DMS53 treated with DMSO at 0.1 percent for 48 hours (cell line): Measurements from ENCODE around the gene FAM50B.

Source experiments
- DNase-seq: peaks from one replicate; lab custom pipeline; 2025; ENCODE audit not compliant: unreplicated experiment; lab: John Stamatoyannopoulos, UW

The FAM50B gene

DNA sequence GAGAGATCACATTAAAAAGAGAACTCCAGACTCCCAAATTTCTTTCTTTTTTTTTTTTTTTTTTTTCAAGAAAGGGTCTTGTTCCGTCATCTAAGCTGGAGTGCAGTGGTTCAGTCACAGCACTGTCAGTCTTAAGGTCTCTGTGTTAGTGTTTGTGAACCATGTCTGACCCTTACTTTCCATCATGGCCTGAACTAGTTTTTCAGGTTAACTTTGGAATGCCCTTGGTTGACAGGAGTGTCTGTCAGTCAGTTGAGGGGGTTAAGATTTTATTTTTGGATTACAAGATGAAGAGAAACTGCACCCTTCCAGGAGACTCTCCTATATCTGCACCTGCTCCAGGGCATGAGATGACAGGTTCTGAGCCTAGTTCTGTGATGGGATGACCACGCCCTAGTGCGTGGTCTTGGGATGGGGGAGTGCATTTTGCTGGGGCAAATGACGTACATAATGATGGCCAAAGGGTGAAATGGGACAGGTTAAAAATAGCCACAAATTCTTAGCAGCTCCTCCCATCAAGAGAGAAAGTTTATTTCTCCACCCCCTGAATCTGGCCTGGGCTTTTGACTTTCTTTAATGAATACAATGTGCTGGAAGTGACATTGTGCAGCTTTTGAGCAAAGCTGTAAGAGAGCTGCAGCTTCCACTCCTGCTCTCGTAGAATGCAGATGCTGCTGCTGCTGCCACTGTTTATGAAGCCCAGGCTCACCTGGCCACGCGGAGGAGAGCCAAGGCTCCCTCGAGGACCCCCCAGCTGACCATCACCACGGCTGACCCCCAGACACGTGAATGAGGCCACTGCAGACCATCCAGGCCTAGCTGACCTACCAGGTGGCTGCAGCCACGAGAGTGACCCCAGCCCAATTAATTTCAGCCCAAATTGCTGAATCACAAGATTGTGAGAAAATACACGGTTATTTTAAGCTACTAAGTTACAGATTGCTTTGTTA is 29.7 kb upstream of the FAM50B start:
- DNase-seq: no peak

DNA sequence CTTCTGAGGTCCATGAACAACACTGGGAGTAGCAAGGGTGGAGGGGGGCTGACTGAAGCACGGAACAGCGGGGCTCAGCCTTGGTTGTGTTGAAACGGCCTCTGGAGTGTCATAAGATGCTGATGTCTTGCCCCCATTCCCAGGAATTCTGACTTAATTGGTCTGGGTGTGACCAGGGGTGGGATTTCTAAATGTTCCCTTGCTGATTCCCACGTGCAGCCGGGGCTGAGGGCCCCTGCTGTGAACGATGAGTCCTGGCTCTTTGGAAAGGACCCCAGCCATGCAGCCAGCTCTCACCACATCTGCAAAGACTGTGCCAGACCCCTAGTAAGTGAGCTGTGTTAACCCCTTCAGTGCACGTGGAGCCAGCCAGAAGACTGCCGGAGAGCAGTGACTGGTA is 28.6 kb upstream of the FAM50B start:
- no peak for DNase-seq

DNA sequence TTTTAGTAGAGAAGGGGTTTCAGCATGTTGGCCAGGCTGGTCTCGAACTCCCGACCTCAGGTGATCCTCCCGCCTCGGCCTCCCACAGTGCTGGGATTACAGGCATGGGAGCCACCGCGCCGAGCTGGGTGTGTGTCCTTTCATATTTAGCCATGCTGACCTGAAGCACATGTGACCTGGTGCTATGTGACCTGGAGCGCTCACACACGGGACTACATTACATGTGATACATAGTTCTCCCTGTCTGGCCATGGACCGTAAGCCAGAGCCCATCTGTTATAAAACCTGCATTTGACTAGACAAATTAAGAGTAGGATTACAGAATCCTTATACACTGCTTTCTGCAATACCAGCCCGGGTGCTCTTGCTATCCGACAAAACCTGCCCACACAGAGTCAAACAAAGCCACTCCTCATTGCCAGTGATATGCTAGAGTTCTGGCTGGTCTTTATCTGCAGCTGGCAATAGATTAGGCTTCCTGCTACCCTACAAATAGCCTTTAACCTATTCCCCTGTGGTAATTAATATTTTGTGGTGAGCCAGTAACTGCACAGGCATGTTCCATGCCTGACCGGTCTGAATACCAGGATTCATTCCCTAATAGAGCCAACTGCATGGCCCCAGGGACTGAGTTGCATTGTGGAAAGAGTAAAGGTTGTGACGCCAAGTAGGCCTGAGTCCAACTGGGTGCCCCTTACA is 26.3 kb upstream of the FAM50B start:
- DNase-seq: no peak

DNA sequence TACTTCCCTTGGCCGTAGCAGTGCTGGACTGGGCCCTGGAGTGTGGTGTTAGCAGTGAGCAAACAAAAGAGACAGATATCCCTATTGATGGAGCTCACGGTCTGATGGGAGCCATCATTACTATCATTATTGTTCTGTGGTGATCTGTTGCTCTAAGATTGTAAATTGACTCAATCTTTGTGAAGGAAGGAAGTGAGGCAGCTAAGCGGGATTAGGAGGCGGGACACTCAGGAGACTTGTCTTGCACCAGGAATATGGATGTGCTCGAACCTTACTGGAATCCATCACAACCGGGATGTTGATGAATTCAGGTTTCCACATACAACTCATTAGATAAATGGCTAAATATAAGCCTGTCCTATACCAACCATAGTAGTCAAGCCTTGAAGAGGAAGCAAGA is 25.5 kb upstream of the FAM50B start:
- DNase-seq: no peak

DNA sequence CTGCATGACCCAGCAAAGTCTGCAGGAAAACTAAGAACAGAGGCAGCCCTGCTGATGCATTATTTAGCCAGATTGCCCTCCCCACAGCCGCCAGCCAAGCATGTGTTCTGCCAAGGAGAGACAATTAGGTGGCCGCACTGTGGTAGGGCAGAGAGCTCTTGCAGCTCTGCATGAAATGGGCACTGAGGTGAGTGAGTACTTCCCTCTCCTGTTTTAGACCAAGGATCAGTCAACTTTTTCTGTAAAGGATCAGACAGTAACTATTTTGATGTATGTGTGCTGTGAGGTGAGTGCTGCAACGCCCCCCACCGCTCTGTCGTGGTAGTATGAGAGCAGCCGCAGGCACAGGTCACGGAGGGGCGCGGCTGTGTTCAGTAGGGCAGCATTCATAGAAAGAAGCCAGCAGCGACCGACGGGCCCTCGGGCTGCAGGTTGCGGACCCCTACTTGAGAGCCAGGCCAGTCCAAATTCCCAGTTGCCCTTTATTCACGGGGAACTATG is 23.8 kb upstream of the FAM50B start:
- DNase-seq: no peak

DNA sequence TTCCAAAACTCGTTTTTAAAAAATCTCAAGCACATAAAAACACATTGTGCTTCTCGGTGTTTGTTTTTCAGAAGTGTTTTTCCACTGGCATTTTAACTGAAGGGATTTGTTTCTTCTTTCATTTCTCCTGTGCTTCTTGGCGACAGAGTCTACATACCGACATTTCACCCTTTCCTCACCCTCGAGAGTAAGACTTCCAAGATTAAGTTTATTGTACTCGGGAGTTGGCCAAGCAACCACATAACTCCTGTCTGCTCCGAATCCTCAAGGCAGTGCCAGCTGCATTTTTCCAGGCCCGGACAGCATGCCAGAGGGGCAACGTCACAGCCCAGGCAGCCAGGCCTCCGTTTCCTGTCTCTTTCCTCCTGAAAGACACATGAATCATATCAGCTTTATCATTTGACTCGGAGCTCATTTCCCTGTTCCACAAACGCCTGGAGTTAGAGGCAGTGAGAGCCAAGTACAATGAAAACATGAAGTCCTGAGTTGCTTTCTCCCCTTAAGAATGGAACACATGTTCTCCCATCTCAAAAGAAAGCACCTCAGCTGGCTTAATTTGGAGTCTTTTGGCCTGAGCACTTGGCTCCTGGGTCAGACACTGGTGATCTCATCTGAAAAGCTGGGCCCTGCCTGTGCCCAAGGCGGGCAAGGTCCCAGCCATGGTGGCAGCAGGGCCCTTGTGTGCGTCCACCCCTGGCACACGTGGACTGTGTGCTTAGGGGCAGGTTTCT is 23.2 kb upstream of the FAM50B start:
- DNase-seq: no peak

DNA sequence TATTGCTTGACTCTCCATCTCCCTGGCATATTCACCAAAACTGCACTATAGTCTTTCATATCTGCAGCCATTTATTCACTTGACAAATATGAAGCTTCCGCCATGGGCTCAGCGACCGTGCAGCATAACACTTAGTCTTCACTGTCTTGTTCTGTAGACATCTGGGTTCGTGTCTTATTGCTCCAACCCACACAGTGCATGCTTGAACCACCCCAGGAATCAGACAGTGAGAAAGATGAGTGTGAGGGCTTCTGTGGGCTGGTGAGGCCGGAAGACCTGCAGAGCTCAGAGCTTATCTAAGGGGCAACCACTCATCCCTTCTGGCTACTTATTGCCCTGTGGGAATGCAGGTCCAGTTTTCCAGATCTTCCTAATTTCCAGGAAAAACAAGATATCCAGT is 19.9 kb upstream of the FAM50B start:
- DNase-seq: no peak

DNA sequence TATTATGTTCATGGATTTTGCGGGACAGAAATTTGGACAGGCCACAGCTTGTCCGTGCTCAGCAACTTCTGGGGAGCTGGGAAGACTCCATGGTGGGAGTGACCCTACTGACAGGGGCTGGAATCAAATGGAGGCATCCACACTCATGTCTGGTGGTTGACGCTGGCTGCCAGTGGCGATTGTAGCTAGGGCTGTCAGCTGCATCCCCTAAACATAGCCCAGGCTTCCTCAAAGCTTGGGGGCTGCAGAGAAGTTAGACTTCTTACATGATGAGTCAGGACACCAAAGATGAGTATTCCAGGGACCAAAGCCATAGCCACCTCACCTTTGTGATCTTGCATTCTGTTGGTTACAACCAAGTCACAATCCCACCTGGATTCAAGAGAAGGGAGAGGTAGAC is 18.4 kb upstream of the FAM50B start:
- no peak for DNase-seq

DNA sequence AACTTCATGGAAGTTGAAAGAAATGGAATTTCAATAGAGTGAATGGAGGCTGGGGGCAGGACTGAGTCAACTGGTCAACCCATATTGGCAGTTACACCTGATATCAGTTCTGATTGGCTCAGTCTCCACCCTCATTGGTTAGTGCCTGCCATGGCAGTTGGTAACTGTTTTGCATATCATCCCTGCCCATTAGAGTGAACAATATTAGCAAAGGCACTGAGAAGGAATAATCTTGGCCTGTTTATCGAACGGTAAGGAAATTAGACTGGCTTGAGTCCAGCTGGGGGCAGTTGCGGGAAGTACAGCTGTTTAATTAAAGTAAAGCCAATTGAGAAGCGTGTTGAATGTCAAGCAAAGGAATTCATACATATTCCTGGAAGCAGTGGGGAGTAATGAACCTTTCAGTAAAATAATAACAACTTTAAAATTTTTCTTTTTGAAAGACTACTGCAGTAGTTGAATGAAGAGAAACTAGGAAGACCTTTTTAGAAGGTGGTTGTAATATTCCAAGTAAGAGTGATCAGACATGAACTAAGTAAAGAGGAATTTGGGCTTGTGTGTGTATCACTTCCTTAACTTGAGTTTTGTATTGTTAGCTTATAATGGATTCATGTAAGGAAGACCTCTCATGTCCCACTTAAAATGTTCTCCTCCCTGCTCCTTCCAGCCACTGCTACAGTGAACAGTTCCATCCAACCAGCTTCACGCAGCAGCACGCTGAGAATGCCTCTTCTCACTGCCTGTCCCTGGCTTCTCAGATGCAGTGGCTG is 17.2 kb upstream of the FAM50B start:
- DNase-seq: no peak

DNA sequence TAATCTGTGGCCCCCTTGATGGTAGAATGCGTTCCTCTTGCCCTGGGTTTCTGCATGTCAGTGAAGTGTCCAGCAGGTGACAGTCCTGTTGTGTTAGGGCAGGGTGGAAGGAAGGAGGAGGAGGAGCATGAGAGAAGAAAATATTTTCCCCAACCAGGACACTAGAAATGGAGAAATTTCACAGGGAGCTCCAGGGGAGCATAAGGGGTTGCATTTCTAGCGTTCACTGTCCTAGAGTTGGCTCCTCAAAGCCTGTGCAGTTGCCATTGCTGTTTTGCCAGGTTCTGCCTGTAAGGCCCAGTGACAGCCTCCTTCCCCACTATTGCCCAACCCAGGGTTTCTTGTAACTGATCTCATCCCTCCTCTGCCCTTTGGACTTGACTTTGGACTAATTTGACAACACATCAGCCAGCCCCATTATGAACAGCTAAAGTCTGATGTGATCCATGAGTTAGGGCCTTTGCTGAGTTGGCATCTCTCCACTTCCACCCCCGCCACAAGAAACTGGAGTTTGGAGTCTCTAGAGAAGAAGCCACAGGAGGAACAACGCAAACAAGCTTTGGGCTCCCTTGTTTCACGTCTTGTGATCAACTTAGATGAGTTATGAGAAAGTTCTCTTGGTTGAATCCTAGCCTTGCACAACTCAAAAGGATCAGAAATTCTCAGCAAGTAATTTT is 14.0 kb upstream of the FAM50B start:
- no peak for DNase-seq

DNA sequence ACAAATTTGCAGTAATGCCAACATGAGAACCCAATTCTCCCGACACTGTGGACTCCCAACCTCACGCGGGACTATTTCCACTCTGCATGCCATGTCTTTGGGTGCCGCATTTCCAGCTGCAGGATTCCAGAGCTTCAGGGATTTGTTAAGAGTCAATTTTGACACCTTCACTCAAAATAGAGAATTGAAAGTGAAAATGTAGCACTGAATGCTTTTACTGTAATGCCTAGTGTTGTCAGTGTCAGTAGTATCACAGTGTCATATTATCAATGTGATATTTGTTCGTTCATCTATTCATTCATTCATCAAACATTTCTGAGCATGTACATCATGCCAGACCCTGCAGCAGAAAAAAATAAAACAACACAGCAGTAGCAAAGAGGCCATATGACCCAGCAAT is 13.4 kb upstream of the FAM50B start:
- DNase-seq: no peak

DNA sequence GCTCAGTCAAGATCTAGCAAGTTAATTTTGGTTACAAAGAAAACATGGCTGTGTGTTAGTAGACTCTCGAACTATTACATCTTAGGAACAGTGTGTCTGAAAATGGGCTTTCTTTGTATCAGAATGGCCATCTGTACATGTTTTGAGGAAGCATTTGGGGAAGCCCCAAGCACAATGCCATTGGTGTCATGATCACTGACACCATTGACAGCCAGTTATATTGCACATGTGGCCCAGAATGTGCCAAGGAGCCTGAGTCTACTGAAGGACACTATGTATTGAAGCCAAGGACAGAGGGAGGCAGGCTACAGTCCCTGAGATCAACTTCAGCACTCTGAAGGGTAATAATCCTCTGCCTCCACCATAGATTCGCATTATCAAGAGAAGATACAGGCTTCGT is 12.6 kb upstream of the FAM50B start:
- no peak for DNase-seq

DNA sequence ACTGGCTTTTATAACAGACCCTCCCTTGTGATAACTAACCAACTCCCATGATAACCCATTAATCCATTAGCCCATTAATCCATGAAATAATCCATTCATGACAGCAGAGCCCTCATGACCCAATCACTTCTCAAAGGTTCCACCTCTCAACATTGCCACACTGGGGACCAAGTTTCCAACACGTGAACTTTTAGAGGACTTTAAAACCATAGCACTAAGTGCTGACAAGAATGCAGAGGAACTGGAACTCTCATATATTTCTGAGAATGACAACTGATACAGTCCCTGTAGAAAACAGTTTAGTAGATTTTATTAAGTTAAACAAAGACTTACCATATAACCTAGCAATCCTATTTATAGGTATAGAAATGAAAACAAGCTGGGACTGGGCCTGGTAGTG is 11.4 kb upstream of the FAM50B start:
- DNase-seq: no peak

DNA sequence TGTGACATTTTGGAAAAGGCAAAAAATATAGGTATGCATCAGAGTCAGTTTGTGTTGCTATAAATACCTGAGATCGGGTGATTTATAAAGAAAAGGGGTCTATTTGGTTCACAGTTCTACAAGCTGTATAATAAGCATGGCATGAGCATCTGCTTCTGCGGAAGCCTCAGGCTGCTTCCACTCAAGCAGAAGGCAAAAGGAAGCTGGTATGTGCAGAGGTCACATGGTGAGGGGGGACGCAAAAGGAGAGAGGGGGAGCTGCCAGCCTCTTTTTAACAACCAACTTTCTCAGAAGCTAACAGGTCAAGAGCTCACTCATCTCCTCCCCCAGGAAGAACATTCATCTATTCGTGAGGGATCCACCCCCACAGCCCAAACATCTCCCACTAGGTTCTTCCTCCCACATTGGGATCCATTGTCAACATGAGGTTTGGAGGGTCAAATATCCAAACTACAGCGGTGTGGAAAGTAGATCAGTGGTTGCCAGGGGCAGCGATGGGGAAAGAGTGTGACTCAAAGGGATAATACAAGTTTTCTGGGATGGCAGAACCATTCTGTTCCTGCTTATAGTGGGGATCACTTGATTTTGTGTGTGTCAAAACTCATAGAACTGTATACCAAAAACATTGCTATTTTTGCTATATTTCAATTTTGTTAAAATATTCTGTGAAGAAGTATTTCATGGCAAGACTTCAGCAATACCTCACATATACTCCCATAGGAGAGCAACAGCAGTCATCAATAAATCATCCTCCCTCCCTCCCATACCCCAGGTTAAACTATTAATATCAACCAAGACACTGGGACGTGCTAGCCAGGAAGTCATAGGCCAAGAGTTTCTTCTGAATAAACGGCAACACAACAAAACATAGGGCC is 9.9 kb upstream of the FAM50B start:
- no peak for DNase-seq

DNA sequence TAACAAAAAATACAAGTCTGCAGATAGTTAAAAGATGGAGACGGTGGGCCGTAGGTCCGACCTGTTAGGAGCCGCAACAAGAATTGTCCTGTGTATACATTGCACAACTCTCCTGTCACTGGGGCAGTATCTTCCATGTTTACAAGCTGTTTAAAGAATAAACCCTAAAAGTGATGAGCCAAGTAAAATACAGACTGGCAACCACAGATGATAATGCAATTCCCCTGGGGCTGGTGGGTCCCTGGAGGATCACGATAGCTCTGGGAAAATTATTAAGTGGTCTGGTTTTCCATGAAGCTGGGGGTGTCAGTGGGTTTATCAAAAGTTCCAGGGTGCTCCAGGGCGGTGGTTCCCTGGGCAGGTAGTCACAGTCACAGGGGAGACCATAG is 8.1 kb upstream of the FAM50B start:
- no peak for DNase-seq

DNA sequence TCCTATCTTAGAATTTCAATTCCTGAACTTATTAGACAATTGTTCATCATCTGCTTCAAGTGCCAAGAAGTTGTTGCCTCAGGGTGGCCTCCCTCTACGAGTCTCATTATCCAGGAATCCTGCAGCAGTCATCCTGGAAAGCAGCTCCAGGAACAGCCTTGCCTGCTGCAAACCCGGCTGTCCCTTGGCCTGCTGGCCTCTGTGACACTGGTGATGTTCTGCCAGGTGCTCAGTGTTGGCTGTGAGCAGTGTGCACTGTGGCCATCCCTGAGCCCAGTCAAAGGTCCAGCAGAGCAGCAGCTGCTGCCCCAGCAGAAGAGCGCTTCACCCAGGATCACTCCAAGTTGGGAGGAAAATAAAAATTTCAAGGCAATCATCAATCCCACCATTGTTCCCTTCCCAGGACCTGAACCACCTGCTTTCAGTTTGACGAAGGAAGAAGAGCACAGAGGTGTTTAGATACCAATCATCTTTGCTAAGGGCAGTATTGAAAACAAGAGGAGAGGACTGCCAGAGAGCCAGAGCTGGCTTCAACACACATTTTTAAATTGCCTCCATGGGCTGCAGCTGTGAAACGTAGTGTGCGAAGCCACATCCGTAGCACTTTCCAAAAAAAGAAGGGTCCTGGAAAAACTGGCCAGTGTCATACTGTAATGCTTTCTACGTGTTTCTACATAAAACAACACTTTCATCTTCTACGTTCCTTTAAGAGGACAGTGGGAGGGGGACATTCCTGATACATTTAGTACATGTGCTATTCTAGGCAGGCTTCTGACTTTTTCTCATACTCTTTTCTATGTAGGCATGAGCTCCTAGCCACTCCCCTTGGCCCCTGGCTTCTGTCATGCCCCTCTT is 7.2 kb upstream of the FAM50B start:
- DNase-seq: no peak

DNA sequence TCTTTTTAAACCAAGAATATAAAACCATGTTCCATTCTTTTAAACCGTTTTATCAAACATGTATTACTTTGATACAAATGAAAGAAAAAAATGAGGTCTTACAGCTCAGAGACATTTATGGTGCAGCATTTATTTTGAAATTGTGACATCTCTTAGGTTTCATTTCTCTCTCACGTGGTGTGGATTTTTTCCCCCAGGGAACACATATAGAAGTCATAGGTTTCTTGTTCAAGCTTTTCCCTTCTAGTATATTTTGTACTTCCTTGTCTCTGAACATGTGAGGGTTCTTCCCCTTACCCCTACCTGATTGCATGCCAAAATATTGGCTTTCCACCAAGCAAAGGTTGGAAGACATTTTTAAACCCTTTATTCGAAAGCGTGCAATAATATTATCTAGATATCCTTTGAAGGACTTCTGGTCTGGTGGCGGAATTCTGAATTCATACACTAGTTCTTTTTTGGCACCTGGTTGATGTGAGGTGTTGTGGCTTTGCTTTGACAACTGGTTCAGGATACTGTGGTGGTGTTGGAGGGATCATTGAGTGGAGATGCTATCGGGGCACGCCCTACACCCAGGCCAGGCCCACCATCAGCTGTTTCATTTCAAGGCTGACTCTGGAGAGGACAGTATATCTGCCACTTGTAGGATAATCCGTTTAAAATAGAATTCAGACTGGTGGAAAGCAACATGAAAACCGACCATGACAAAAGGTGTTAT is 5.6 kb upstream of the FAM50B start:
- no peak for DNase-seq

DNA sequence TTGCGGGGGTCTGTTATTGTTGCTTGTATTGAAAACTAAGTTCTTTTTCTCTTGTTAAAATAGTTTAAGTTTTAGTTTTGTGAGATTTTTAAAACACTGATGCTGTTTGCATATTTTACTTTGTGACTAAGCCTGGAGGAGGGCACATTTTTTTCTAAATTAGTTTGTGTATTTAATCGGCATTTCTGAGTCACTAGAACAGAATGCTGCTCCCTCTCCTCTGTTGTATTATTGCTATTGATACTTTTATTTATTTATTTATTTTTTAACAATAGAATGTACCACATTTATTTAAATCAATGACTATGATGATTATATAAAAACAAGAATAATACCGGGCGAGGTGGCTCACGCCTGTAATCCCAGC is 5.1 kb upstream of the FAM50B start:
- no peak for DNase-seq
